Kidney epithelial cell (primary cell): ENCODE measurements around the gene TST. TPM values are rescaled to one million over a fixed set of nuclear protein-coding genes. Genes with fewer than 3 reads are reported as not detected.

ENCODE experiments used
- DNase-seq: peaks from one replicate; pipeline ENCODE4 v3.0.0-alpha.2; 2010; ENCODE audit warnings: low read depth
- H3K27me3 ChIP-seq: 2 replicates; pipeline ENCODE4 v1.6.0; 2011; ENCODE audit warnings: low read length; ENCODE audit not compliant: control insufficient read depth, insufficient read depth
- H3K36me3 ChIP-seq: 2 replicates; pipeline ENCODE4 v1.5.1; 2011; ENCODE audit warnings: low read length; ENCODE audit not compliant: control insufficient read depth, insufficient read depth
- H3K4me3 ChIP-seq: 2 replicates; pipeline ENCODE4 v1.5.1; 2011; ENCODE audit warnings: low read depth, mild to moderate bottlenecking, control low read depth, low read length
- total RNA-seq: library from RNA; depleted of rRNA; stranded (reverse); fragments of >200 nt; gene quantifications from 2 replicates; pipeline ENCODE4 v1.2.3, GENCODE V29; 2015
- TF ChIP-seq, protein P1 (sequence below): IDR thresholded peaks from 2 replicates; pipeline ENCODE4 v1.5.1; 2011; ENCODE audit warnings: mild to moderate bottlenecking, moderate library complexity, low read length, control low read depth, inconsistent platforms; ENCODE audit not compliant: insufficient read depth, poor library complexity, severe bottlenecking

Gene TST
- total RNA-seq, 1 donor from 2014 or later = 64.3 TPM

DNA sequence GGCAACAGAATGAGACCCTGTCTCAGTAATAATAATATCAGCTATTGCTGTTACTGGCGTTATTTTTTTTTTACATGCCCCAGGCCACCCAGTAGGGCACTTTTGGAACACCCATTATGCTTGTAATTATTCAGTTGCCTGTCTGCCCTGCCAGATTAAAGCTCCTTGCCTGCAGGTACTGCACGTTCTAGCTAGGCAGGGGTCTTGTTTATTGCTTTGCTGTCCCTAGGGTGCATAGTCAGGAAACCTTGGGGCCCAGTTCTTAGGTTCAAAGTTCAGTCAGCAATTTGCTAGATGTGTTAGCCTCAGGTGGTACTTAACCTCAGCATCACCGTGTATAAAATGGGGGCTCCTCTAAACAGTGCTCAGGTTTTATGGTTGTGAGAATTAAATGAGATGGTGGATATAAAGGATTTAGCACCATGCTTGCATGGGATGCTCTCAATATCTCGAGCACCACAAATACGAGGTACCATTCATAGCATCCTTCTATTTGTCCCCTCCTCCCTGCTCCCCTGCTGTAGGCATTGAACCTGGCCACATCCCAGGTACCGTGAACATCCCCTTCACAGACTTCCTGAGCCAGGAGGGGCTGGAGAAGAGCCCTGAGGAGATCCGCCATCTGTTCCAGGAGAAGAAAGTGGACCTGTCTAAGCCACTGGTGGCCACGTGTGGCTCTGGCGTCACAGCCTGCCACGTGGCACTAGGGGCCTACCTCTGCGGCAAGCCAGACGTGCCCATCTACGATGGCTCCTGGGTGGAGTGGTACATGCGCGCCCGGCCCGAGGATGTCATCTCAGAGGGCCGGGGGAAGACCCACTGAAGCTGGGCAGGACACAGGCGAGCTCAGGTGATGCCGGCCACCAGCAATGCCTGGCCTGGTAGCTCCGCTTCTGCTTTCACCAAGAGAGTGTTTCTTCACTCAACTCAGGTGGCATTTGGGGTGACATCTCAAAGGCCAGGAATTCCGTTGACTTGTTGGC is 9.7 kb upstream of the TST start:
- H3K27me3 ChIP-seq = no peaks in the 10 kb centered on the region
- H3K4me3 ChIP-seq = no peak overlapping the region
- TF ChIP-seq, protein P1, sequence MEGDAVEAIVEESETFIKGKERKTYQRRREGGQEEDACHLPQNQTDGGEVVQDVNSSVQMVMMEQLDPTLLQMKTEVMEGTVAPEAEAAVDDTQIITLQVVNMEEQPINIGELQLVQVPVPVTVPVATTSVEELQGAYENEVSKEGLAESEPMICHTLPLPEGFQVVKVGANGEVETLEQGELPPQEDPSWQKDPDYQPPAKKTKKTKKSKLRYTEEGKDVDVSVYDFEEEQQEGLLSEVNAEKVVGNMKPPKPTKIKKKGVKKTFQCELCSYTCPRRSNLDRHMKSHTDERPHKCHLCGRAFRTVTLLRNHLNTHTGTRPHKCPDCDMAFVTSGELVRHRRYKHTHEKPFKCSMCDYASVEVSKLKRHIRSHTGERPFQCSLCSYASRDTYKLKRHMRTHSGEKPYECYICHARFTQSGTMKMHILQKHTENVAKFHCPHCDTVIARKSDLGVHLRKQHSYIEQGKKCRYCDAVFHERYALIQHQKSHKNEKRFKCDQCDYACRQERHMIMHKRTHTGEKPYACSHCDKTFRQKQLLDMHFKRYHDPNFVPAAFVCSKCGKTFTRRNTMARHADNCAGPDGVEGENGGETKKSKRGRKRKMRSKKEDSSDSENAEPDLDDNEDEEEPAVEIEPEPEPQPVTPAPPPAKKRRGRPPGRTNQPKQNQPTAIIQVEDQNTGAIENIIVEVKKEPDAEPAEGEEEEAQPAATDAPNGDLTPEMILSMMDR = no peak
- no peaks in the 10 kb centered on the region for H3K36me3 ChIP-seq
- DNase-seq = no peak

DNA sequence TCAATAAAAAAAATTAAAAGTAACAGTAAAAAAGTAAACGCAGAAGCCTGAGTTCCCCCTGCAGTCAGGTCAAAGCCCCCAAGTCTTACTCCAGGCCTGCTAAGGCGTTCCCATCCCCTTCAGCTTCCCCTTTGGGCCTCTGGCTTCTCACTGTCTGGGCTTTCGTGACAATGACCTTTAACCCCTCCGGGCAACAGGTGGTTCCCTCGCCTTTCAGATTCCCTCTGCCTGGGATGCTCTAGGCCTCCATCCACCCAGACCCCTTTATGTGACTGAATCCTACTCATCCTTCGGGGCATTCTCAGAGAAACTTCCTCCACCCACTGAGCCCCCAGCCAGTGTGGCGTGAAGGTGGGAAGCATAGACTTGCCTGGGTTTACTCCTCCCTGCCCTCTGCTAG is 8.3 kb upstream of the TST start:
- TF ChIP-seq, protein P1 = no peak
- Histone ChIP-seq H3K36me3 (no peaks in the 10 kb centered on the region), H3K4me3 (no peak overlapping the region), H3K27me3 (no peaks in the 10 kb centered on the region)
- DNase-seq = no peak

GRCh38 chr22:37026325-37026724 is 7.1 kb upstream of the TST start:
- TF ChIP-seq, protein P1 = no peak
- Histone ChIP-seq H3K36me3 (peaks cover 2% of the 10 kb centered on the region), H3K4me3 (no peak overlapping the region), H3K27me3 (no peaks in the 10 kb centered on the region)
- no peak for DNase-seq

- TF ChIP-seq, protein P1 = no peak
- Histone ChIP-seq H3K4me3 (no peak overlapping the region), H3K27me3 (no peaks in the 10 kb centered on the region), H3K36me3 (peaks cover 2% of the 10 kb centered on the region)
- no peak for DNase-seq
These were observed 6.3 kb upstream of the TST start for GRCh38 chr22:37025500-37026070.

- DNase-seq = no peak
- TF ChIP-seq, protein P1 = no peak
- Histone ChIP-seq H3K27me3 (no peaks in the 10 kb centered on the region), H3K36me3 (peaks cover 2% of the 10 kb centered on the region), H3K4me3 (no peak overlapping the region)
These were observed 5.3 kb upstream of the TST start for GRCh38 chr22:37024339-37025157.
